Body of pancreas (tissue), 4 donors: ENCODE data around the gene CAMK4. TPM values are rescaled to one million over a fixed set of nuclear protein-coding genes. Genes with fewer than 3 reads are reported as not detected.

Experiments used
- ATAC-seq: fragments of 150-250 bp; one replicate; pipeline ENCODE4 v1.9.1; 2016
- DNase-seq, 4 donors: peaks; one replicate each; pipeline ENCODE4 v3.0.0-alpha.2; 2019
- H3K27ac ChIP-seq, 4 donors: fragments of 200-600 bp; sonication (generic); 1 replicate in 3 of 4; 2 replicates in 1 of 4; pipeline versions ENCODE4 v1.5.1 to v1.6.1; 2016 to 2019; ENCODE audit warnings: mild to moderate bottlenecking in 1 of 4, mixed read lengths in 1 of 4, moderate library complexity in 1 of 4
- H3K27me3 ChIP-seq, 2 donors: fragments of 200-600 bp; sonication (generic); one replicate each; pipeline ENCODE4 v1.6.0; 2016; ENCODE audit warnings: mild to moderate bottlenecking in 1 of 2
- H3K36me3 ChIP-seq, 2 donors: fragments of 200-600 bp; sonication (generic); replicated peaks in 1 of 2; 2 replicates each; pipeline ENCODE4 v1.5.1; 2016; ENCODE audit warnings: low read depth in 2 of 2; ENCODE audit not compliant: insufficient read depth in 1 of 2
- H3K4me1 ChIP-seq: fragments of 200-600 bp; sonication (generic); one replicate; pipeline ENCODE4 v1.6.0; 2016
- H3K4me3 ChIP-seq, 2 donors: fragments of 200-600 bp; sonication (generic); 1 replicate in 1 of 2; 2 replicates in 1 of 2; pipeline ENCODE4 v1.5.1; 2016 to 2019
- H3K9me3 ChIP-seq, 3 donors: fragments of 200-600 bp; sonication (generic); 1 replicate in 2 of 3; 2 replicates in 1 of 3; pipeline ENCODE4 v1.5.1; 2016
- CTCF ChIP-seq, 7 experiments: fragments of 450-650 bp in 4 of 7; fragments of 200-600 bp in 3 of 7; sonication (generic) in 3 of 7; IDR thresholded peaks; one replicate each; pipeline ENCODE4 v1.5.1; 2016 to 2019; ENCODE audit warnings: antibody characterized with exemption in 7 of 7
- POLR2A ChIP-seq, 3 donors: fragments of 450-650 bp; IDR thresholded peaks; one replicate each; pipeline ENCODE4 v1.6.1; 2016; ENCODE audit warnings: antibody characterized with exemption in 3 of 3, mild to moderate bottlenecking in 2 of 3
- WGBS, 2 donors: methylation state at CpG; one replicate each; pipeline ENCODE4 v1.1.5; 2017; 5-methylcytosine and 5-hydroxymethylcytosine counted together
- intact Hi-C: fragments of 100-400 bp; cut with DNase I; formaldehyde crosslinking; loops from one replicate; pipeline ENCODE4 v1.15.1; 2023
- total RNA-seq, 2 donors: library from RNA; depleted of rRNA; stranded (reverse); fragments of >200 nt; gene quantifications; one replicate each; pipeline ENCODE4 v1.1.0, GENCODE V29; 2016

The CAMK4 gene
- total RNA-seq, 2 donors from 2014 or later: 0.78 TPM; not detected in 1

GRCh38 chr5:111321376-111321775 lies 97.2 kb downstream of the CAMK4 start:
- Histone ChIP-seq H3K4me1 (no peaks in the 10 kb centered on the region), H3K27me3 (no peaks in the 10 kb centered on the region), H3K27ac (no peak overlapping the region), H3K36me3 (no peaks in the 10 kb centered on the region), H3K9me3 (no peaks in the 10 kb centered on the region), H3K4me3 (no peak overlapping the region)
- TF ChIP-seq CTCF (IDR thresholded peaks at IDR 0.05) (no peak), POLR2A (IDR thresholded peaks at IDR 0.05) (no peak)
- intact Hi-C loops: no loop called here
- ATAC-seq (no peak), DNase-seq (no peak)

DNA sequence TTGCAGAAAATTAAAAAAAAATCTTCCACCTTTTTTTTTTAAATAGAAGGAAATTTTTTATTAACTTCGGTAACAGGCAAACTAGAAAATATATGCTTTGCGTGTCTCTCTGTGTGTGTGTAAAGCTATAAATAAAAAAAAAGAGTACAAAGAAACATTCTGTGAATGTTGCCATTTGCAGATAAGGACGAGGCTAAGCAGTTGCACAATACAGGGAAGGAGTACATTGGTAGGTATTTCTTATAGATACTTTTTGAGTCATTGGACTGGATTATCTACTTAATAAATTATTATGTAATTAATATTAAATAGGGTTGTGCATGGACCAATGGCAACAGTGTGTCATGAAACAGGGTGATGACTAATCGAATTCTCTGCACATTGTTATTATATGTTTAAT lies 102.4 kb downstream of the CAMK4 start:
- ATAC-seq (no peak), DNase-seq (no peak)
- Histone ChIP-seq H3K36me3 (no peaks in the 10 kb centered on the region), H3K4me3 (no peak overlapping the region), H3K9me3 (no peaks in the 10 kb centered on the region), H3K27me3 (no peaks in the 10 kb centered on the region), H3K27ac (no peak overlapping the region), H3K4me1 (no peaks in the 10 kb centered on the region)
- TF ChIP-seq POLR2A (IDR thresholded peaks at IDR 0.05) (no peak), CTCF (IDR thresholded peaks at IDR 0.05) (no peak)
- intact Hi-C loops: no loop called here
- 43 to 50% methylated on average over 4 of the region's 4 CpGs for WGBS, 2 donors

- WGBS, 2 donors: 41 to 72% methylated on average over 1 of the region's 1 CpG
- Histone ChIP-seq H3K27ac (no peak overlapping the region), H3K4me3 (no peak overlapping the region), H3K27me3 (no peaks in the 10 kb centered on the region), H3K4me1 (no peaks in the 10 kb centered on the region), H3K36me3 (no peaks in the 10 kb centered on the region), H3K9me3 (no peaks in the 10 kb centered on the region)
- intact Hi-C loops: no loop called here
- DNase-seq (no peak), ATAC-seq (no peak)
- TF ChIP-seq CTCF (IDR thresholded peaks at IDR 0.05) (no peak), POLR2A (IDR thresholded peaks at IDR 0.05) (no peak)
These were observed 112.9 kb downstream of the CAMK4 start for GRCh38 chr5:111337133-111337532.

DNA sequence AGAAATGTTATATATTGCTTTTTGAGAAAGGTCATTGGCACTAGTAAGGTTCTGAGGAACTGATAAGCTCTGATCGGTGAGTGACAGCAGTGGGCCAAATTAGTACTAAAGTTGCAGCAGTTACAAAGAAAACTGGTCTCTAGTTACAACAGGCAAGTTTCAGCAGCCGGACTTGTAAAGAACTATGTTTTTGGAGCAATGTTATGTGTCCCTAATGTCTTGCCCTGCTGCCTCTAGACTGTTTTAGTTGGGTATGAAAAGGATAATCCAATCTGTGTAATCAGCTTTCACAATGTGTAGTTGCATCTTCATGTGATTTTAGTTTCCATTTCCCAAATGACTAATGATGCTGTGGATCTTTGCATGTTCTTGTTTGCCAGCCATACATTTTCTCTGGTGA lies 113.5 kb downstream of the CAMK4 start:
- Histone ChIP-seq H3K4me1 (no peaks in the 10 kb centered on the region), H3K4me3 (no peak overlapping the region), H3K27me3 (no peaks in the 10 kb centered on the region), H3K9me3 (no peaks in the 10 kb centered on the region), H3K27ac (no peak overlapping the region), H3K36me3 (no peaks in the 10 kb centered on the region)
- intact Hi-C loops: no loop called here
- no peak for TF ChIP-seq POLR2A (IDR thresholded peaks at IDR 0.05)
- TF ChIP-seq CTCF (IDR thresholded peaks at IDR 0.05): no peak
- WGBS, 2 donors: 11 to 15% methylated on average over 2 of the region's 2 CpGs
- DNase-seq (no peak), ATAC-seq (no peak)

DNA sequence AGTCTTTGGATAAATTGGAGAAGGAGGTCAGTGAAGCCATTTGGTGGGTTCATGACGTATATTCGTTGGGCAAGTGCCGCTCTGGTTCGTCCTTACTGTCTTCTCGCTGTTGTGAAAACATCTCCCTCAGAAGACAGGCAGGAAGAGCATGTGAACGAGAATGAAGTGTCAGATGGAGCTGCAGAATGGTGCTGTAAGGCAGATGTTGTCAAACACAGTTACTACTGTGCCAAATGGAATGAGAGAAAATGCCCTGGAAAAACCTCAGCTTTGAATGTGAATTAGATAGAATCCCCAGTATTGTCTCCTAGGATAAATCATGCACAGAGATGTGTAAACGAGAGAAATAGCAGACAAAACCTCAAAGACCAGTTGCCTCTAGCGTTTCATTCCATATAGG lies 121.5 kb downstream of the CAMK4 start:
- Histone ChIP-seq H3K4me3 (no peak overlapping the region), H3K36me3 (no peaks in the 10 kb centered on the region), H3K9me3 (no peaks in the 10 kb centered on the region), H3K27ac (no peak overlapping the region), H3K4me1 (no peaks in the 10 kb centered on the region), H3K27me3 (no peaks in the 10 kb centered on the region)
- ATAC-seq (no peak), DNase-seq (no peak)
- TF ChIP-seq CTCF (IDR thresholded peaks at IDR 0.05): no peak
- TF ChIP-seq POLR2A (IDR thresholded peaks at IDR 0.05): no peak
- WGBS, 2 donors: 60 to 61% methylated on average over 8 of the region's 8 CpGs
- intact Hi-C loops: no loop called here
